Parathyroid adenoma (tissue), 2 donors: ENCODE measurements around the gene RAPGEF4.

ENCODE experiments used
- H2AFZ ChIP-seq: fragments of 300-600 bp; sonication (generic); one replicate; pipeline ENCODE4 v1.7.0; 2017; ENCODE audit warnings: antibody characterized with exemption, mild to moderate bottlenecking
- H3K27ac ChIP-seq: fragments of 300-600 bp; sonication (generic); one replicate; pipeline ENCODE4 v1.7.0; 2017
- H3K27me3 ChIP-seq: fragments of 300-600 bp; sonication (generic); one replicate; pipeline ENCODE4 v1.7.0; 2017; ENCODE audit warnings: low read length; ENCODE audit not compliant: control insufficient read depth, insufficient read depth
- H3K36me3 ChIP-seq: fragments of 300-600 bp; sonication (generic); one replicate; pipeline ENCODE4 v1.7.0; 2017; ENCODE audit warnings: low read length; ENCODE audit not compliant: control insufficient read depth, insufficient read depth
- H3K4me1 ChIP-seq: fragments of 300-600 bp; sonication (generic); one replicate; pipeline ENCODE4 v1.7.0; 2017; ENCODE audit warnings: control low read depth
- H3K4me2 ChIP-seq: fragments of 300-600 bp; sonication (generic); one replicate; pipeline ENCODE4 v1.7.0; 2017; ENCODE audit warnings: low read length
- H3K4me3 ChIP-seq: fragments of 300-600 bp; sonication (generic); one replicate; pipeline ENCODE4 v1.7.0; 2017; ENCODE audit warnings: low read depth, low read length
- H3K79me2 ChIP-seq: fragments of 300-600 bp; sonication (generic); one replicate; pipeline ENCODE4 v1.7.0; 2017; ENCODE audit warnings: control low read depth
- H3K9ac ChIP-seq: fragments of 300-600 bp; sonication (generic); one replicate; pipeline ENCODE4 v1.7.0; 2017; ENCODE audit warnings: mild to moderate bottlenecking
- H3K9me3 ChIP-seq: fragments of 300-600 bp; sonication (generic); one replicate; pipeline ENCODE4 v1.7.0; 2017; ENCODE audit warnings: low read length; ENCODE audit not compliant: control insufficient read depth
- CTCF ChIP-seq: fragments of 300-600 bp; sonication (generic); IDR thresholded peaks from one replicate; pipeline ENCODE4 v1.7.0; 2017; ENCODE audit warnings: antibody characterized with exemption, mild to moderate bottlenecking
- donor health status: primary hyperparathyroidism.

Gene RAPGEF4

GRCh38 chr2:172772633-172773032 lies 37.0 kb downstream of the RAPGEF4 start:
- Histone ChIP-seq H3K4me1 (no peaks in the 10 kb centered on the region), H3K4me2 (no peak overlapping the region), H2AFZ (no peak overlapping the region), H3K4me3 (no peak overlapping the region), H3K27ac (no peak overlapping the region), H3K79me2 (no peaks in the 10 kb centered on the region), H3K36me3 (no peaks in the 10 kb centered on the region), H3K9ac (no peak overlapping the region), H3K9me3 (no peaks in the 10 kb centered on the region), H3K27me3 (no peaks in the 10 kb centered on the region)
- TF ChIP-seq CTCF, result no peak

- Histone ChIP-seq H3K27ac (no peak overlapping the region), H3K27me3 (no peaks in the 10 kb centered on the region), H2AFZ (no peak overlapping the region), H3K36me3 (no peaks in the 10 kb centered on the region), H3K4me1 (no peaks in the 10 kb centered on the region), H3K9me3 (no peaks in the 10 kb centered on the region), H3K4me3 (no peak overlapping the region), H3K9ac (no peak overlapping the region), H3K4me2 (no peak overlapping the region), H3K79me2 (no peaks in the 10 kb centered on the region)
- no peak for TF ChIP-seq CTCF
Observed at GRCh38 chr2:172774302-172774701, 38.7 kb downstream of the RAPGEF4 start.

- Histone ChIP-seq H3K4me1 (no peaks in the 10 kb centered on the region), H3K27me3 (no peaks in the 10 kb centered on the region), H3K4me2 (no peak overlapping the region), H3K79me2 (no peaks in the 10 kb centered on the region), H3K27ac (no peak overlapping the region), H3K9me3 (no peaks in the 10 kb centered on the region), H3K9ac (no peak overlapping the region), H3K4me3 (no peak overlapping the region), H2AFZ (no peak overlapping the region), H3K36me3 (no peaks in the 10 kb centered on the region)
- TF ChIP-seq CTCF, result no peak
Observed at GRCh38 chr2:172775319-172775718, 39.7 kb downstream of the RAPGEF4 start.

- Histone ChIP-seq H3K4me2 (no peak overlapping the region), H3K27me3 (no peaks in the 10 kb centered on the region), H3K4me1 (no peaks in the 10 kb centered on the region), H2AFZ (no peak overlapping the region), H3K79me2 (no peaks in the 10 kb centered on the region), H3K9ac (no peak overlapping the region), H3K27ac (no peak overlapping the region), H3K36me3 (no peaks in the 10 kb centered on the region), H3K9me3 (no peaks in the 10 kb centered on the region), H3K4me3 (no peak overlapping the region)
- TF ChIP-seq CTCF, result no peak
Observed at GRCh38 chr2:172777431-172777830, 41.8 kb downstream of the RAPGEF4 start.

GRCh38 chr2:172782506-172783164 lies 47.0 kb downstream of the RAPGEF4 start:
- Histone ChIP-seq H3K4me2 (no peak overlapping the region), H3K27me3 (no peaks in the 10 kb centered on the region), H3K9me3 (no peaks in the 10 kb centered on the region), H3K4me1 (peaks cover 9% of the 10 kb centered on the region), H3K27ac (no peak overlapping the region), H3K9ac (no peak overlapping the region), H3K36me3 (no peaks in the 10 kb centered on the region), H2AFZ (peak overlapping the region; percentile 21), H3K4me3 (no peak overlapping the region), H3K79me2 (no peaks in the 10 kb centered on the region)
- no peak for TF ChIP-seq CTCF
